GM18498 (cell line): ENCODE results near the gene GNA12.
"Not testable (repeated sequence)": the region's sequence is repeated elsewhere in the genome, so short reads cannot be mapped to it uniquely, and the experiment has no call there.

Experiments used
- ATAC-seq: cut with Tn5 transposase; IDR thresholded peaks from one replicate; pipeline ENCODE4 v1.9.1; 2021; ENCODE audit warnings: mild to moderate bottlenecking, moderate library complexity; ENCODE audit not compliant: unreplicated experiment

The GNA12 gene

GRCh38 chr7:2758673-2759616 is 85.2 kb downstream of the GNA12 start:
- no peak for ATAC-seq

GRCh38 chr7:2757904-2758672 is 86.0 kb downstream of the GNA12 start:
- ATAC-seq: peak; percentile 76

GRCh38 chr7:2757361-2757903 is 86.7 kb downstream of the GNA12 start:
- no peak for ATAC-seq

GRCh38 chr7:2755531-2755930 is 88.6 kb downstream of the GNA12 start:
- ATAC-seq: no peak

GRCh38 chr7:2754912-2755311 is 89.2 kb downstream of the GNA12 start:
- no peak for ATAC-seq

DNA sequence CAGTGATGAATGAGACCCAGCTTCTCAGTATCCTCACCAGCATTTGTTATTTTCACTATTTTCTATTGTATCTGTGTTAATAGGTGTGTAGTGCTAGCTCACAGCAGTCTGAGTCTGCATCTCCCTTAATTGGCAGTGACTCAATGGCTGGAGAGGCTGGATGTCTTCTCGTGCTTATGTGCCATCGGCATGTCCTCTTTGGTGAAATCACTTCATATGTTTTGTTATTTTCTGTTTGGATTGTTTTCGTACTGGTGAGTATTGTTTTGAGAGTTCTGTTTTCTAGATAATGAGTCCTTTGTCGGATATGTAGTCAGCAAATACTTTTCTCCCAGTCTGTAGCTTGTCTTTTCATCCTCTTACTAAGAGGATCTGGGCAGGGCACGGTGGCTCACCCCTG is 90.0 kb downstream of the GNA12 start:
- ATAC-seq: no peak

- ATAC-seq: no peak
Measured at GRCh38 chr7:2753148-2753547, 91.0 kb downstream of the GNA12 start.

- ATAC-seq: no peak
Measured at GRCh38 chr7:2751086-2751485, 93.0 kb downstream of the GNA12 start.

DNA sequence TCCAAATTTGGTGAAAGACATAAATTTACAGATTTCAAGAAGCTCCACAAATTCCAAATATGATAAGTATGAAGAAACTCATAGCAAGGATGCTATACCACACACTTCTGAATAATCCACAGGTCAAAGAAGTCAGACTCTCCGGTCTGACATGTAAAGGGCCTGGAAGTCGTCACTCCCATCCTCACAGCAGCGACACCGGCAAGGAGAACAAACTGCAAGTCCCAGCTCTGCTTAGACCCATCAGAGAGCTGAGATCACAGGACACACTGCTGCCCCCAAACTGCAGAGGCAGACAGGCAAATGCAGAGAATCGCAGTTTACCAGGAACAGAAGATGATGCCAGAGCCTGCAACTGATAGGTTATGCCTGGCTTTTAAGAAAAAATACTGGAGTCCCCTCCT is 94.1 kb downstream of the GNA12 start:
- no peak for ATAC-seq

DNA sequence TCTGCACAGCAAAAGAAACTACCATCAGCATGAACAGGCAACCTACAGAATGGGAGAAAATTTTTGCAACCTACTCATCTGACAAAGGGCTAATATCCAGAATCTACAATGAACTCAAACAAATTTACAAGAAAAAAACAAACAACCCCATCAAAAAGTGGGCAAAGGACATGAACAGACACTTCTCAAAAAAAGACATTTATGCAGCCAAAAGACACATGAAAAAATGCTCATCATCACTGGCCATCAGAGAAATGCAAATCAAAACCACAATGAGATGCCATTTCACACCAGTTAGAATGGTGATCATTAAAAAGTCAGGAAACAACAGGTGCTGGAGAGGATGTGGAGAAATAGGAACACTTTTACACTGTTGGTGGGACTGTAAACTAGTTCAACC is 95.4 kb downstream of the GNA12 start:
- not testable (repeated sequence) for ATAC-seq

DNA sequence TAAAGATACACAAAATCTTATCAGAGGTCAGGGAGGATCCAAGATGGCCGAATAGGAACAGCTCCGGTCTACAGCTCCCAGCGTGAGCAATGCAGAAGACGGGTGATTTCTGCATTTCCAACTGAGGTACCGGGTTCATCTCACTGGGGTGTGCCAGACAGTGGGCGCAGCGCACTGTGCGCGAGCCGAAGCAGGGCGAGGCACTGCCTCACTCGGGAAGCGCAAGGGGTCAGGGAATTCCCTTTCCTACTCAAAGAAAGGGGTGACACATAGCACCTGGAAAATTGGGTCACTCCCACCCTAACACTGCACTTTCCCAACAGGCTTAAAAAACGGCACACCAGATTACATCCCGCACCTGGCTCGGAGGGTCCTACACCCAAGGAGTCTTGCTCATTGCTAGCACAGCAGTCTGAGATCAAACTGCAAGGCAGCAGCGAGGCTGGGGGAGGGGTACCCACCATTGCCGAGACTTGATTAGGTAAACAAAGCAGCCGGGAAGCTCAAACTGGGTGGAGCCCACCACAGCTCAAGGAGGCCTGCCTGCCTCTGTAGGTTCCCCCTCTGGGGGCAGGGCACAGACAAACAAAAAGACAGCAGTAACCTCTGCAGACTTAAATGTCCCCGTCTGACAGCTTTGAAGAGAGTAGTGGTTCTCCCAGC is 100.5 kb downstream of the GNA12 start:
- not testable (repeated sequence) for ATAC-seq

DNA sequence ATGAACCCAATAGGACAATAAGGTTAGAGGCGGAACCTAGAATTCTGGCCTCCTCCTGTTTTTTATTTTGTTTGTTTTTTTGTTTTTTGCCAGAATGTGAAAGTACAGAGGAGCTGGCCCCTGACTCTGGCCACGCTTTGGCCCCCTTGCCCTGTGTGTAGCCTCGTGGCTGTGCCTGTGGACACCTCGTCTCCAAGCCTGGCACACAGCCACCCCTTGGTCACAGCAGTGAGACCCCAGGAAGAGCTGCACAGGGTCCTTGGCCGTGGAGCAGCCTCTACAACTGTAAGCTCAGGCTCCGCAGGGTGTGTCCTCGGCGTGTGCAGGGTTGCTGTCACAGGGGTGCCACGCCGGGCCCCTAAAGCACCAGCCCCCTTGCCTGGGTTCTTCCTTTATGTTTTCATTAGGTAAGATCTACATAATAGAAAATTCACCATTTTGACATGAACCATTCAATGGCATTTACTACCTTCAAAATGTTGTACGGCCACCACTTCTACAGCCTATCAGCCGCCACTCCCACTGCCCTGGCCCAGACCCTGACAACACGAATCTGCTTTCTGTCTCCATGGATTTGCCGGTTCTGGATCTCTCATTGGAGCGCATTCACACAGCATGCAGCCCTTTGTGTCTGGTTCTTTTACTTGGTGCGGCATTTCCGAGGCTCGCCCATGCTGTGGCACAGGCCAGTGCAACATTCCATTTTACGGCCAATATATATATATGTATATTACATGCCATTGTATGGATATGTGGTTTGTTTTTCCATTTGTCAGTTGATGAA is 105.2 kb downstream of the GNA12 start:
- no peak for ATAC-seq

- ATAC-seq: no peak
Measured at GRCh38 chr7:2737771-2738540, 106.2 kb downstream of the GNA12 start.

DNA sequence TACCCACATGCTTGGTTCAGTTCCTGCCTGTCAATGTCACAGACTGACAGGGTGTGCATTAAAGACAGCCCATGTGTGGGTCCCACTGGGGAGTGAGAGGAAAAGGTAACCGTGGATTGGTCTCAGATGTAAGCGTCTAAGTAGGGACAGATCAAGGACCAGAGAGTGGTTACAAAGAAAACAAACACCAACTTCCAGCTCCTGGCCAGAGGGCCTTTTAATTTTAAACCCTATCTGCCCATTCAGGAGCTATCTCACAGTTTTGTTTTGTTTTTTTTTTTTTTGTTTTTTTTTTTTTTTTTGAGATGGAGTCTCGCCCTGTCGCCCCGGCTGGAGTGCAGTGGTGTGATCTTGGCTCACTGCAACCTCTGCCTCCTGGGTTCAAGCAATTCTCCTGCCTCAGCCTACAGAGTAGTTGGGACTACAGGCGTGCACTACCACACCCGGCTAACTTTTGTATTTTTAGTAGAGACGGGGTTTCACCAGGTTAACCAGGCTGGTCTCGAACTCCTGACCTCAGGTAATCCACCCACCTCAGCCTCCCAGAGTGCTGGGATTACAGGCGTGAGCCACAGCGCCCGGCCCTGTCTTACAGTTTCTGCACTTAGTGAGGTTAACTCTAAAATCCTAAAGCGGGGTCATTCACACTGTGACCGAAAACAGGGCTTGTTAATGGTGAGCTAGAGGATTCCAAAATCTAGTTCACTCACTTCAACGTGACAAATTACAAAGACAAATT is 106.9 kb downstream of the GNA12 start:
- not testable (repeated sequence) for ATAC-seq

DNA sequence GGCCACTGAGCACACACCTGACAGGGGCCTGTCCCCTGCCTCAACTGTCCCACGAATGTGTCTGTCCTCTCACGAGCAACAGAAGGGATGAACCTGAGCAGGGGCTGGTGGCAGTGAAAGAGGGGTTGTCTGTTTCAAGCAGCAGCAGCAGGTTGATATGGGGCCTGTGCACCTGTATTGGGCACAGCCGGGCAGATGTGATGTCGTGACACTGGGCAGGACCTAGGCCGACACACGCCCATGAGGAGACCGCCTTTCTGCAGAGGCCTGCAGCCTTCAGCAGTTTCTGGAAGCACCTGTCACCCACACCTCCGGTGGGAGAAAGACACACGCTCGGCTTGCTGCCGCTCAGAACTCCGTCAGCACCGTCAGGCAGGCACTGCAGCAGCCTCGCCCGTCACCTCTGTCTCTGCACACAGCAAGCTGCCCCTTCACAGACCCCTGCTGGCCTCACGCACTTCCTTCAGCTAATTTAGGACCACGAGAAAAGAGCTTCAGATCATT is 107.6 kb downstream of the GNA12 start:
- no peak for ATAC-seq

DNA sequence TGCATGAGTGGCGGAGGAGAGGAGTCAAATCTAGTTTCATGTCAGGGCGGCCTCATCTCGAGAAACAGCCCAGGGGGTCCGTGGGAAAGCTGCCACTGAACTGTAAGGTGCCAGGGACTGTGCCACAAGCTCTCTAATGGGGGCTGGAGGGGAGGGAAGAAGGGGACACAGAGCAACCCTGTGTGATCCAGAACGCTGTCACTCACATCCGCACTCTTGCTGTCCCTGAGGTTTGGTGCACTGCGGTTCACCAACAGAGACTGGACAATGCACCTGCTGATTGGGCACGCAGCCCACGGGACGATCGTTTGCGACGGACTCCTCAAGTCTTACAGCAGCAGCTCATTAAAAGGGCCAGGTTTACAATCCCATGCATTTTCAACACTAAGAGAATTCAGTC is 108.4 kb downstream of the GNA12 start:
- ATAC-seq: no peak

- no peak for ATAC-seq
Measured at GRCh38 chr7:2734751-2735571, 109.1 kb downstream of the GNA12 start.
